ENCODE measurements around the gene IMMT. TPM values are rescaled to one million over a fixed set of nuclear protein-coding genes. Genes with fewer than 3 reads are reported as not detected.

The IMMT gene
- total and polyA plus RNA-seq, 2 donors: 50.5 to 62.6 TPM

DNA sequence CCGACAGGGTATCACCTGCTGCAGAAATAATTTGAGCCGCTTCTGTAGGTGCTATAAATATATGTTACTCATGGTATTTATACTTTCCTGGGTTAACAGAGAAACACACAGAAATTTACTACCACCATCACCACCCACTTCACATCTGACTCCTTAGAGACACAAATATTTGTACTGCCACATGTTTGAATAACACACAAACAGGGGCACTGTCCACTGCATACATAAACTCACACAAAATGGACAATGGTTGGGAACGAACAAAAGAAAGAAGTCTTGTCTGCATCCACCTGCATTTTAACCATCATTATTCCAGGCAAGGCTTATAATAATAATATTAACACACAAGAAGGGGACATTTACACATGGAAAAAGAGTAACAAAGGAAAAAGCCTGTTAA is 24.0 kb downstream of the IMMT start:
- Histone ChIP-seq H3K27ac (ENCODE audit: low read depth) (no peak overlapping the region), H3K4me1 (ENCODE audit: insufficient read depth) (no peaks in the 10 kb centered on the region), H3K36me3 (ENCODE audit: insufficient read depth) (peaks cover 5% of the 10 kb centered on the region), H3K4me3 (ENCODE audit: low read depth, low read length) (no peak overlapping the region)
- DNase-seq (ENCODE audit: extremely low spot score): no peak
- 82% methylated on average over 3 of the region's 3 CpGs for WGBS

DNA sequence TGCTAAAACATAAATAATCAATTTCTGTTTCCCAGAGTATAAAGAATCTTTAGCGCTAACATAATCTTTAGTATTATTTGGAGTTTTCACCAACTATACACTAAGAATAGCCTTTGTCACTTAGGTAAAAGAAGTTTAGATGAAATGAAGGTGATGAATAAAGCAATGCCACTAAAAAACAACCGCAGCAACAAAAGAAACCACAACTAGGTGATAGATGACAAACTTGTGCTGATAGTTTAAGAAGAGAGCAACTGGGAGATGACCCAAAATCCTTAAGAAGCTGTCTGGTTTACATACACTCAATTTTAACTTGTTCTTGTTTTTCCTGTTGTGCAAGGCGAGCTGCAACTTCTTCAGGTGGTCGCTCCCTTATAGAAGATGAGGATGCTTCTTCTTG is 24.8 kb downstream of the IMMT start:
- peaks cover 3% of the 10 kb centered on the region for H3K36me3 ChIP-seq (ENCODE audit: insufficient read depth)
- WGBS: 96% methylated on average over 4 of the region's 4 CpGs
- DNase-seq (ENCODE audit: extremely low spot score): no peak
- H3K4me3 ChIP-seq (ENCODE audit: low read depth, low read length): no peak overlapping the region
- H3K4me1 ChIP-seq (ENCODE audit: insufficient read depth): no peaks in the 10 kb centered on the region
- H3K27ac ChIP-seq (ENCODE audit: low read depth): no peak overlapping the region

DNA sequence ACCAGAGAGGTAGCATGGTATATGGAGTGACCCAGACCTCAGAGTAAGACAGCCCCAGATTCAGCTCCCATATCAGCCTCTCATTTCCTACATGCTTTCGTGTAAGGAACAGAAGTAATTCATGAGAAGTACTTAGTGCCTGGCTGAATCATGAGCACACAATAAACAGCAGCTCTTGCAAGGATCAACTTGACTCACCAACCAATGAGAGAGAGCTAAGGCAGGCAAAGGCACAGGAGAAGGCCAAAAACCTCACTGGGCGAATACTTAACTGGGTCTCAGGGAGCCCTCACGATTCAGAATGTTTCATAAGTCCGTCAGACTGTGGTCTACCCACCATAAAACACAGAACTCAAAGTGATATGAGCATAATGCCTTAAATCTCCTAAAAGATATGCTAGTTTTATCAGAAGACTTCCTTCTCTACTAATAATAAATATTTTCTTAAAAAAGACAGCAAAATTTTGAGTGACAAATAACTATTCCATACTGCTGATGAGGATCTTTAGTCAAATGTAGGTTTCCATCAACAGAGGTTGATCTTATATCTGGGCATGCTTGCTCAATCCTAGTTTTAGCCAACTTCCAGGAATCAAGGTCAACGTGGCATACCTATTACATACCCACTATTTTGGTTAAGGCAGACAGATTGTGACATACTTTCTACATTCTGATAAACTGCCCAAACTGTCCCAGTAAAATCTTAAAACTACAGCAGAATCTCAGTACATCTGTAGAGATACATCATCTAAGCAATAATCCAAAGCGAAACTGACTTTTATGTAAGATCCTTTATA is 34.9 kb downstream of the IMMT start:
- no peak for DNase-seq (ENCODE audit: extremely low spot score)
- Histone ChIP-seq H3K36me3 (ENCODE audit: insufficient read depth) (peaks cover 14% of the 10 kb centered on the region), H3K4me1 (ENCODE audit: insufficient read depth) (no peaks in the 10 kb centered on the region), H3K4me3 (ENCODE audit: low read depth, low read length) (no peak overlapping the region), H3K27ac (ENCODE audit: low read depth) (no peak overlapping the region)
- 93% methylated on average over 6 of the region's 6 CpGs for WGBS

DNA sequence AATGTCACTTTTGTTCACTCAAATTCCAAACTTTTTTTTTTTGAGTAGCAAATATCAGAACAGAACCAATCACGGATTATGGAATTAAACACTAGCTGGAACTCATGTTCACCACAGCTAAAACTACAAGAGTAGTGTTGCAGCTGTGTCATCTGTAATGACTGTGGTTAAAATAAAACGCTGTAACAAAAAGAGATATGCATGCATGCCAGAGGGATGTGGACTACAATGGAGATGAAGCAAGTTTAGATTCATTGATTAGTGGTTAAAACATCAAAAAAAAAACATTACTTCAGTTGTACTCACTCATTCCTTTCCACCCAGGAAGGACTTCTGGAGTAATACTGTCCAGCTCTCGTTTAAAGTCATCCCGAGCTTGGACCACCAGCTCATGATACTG is 37.0 kb downstream of the IMMT start:
- H3K36me3 ChIP-seq (ENCODE audit: insufficient read depth): peaks cover 14% of the 10 kb centered on the region

DNA sequence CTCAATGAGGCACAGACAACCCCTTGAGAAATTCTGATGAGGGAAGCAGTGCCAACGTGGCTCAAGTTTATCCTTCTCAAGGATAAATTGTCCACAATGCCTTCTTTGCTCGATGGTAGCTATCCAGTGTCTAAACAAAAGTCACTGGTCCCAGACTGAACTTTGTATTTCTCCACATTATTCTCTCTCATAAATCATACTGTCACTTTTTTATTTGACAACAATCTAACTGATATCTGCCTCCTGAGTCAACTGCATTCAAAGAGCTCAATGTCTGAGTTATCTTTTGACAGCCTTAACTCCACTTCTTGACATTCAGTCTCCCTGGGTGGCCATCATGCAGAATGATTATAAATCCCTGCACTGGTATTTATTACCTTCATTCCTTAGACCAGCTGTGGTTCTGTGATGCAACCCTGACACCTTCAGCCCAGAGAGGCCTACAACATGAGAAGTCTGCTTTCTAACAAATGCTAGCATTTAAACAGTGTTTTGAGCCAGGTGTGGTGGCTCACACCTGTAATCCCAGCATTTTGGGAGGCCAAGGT is 38.2 kb downstream of the IMMT start:
- 62% methylated on average over 2 of the region's 2 CpGs for WGBS

More for the DNA sequence above, 37.0 kb downstream of the IMMT start:
- Histone ChIP-seq H3K4me1 (ENCODE audit: insufficient read depth) (no peaks in the 10 kb centered on the region), H3K27ac (ENCODE audit: low read depth) (no peak overlapping the region), H3K4me3 (ENCODE audit: low read depth, low read length) (no peak overlapping the region)
- DNase-seq (ENCODE audit: extremely low spot score): no peak
- 91% methylated on average over 4 of the region's 4 CpGs for WGBS

DNA sequence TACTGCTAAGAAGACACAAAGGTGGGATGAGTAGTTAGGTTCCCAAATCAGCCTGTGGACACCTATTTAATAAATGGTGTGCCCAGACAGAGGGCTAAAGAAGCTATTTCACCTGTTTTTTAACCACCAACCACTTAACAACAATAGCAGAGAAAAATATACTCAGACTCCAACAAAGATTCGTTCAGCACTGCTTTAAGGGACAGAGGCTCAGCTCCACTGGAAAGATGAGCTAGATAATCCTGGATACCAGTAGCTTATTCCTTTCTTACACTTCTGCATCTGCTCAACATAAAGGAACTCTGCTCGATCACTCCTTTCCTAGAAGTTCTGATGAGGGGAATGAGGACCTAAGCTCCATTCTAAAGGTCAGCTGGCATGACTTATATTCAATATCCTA is 44.8 kb downstream of the IMMT start:
- 95% methylated on average over 2 of the region's 2 CpGs for WGBS
- no peak overlapping the region for H3K27ac ChIP-seq (ENCODE audit: low read depth)

More for the DNA sequence above, 38.2 kb downstream of the IMMT start:
- H3K27ac ChIP-seq (ENCODE audit: low read depth): no peak overlapping the region
- H3K36me3 ChIP-seq (ENCODE audit: insufficient read depth): peaks cover 14% of the 10 kb centered on the region
- no peak for DNase-seq (ENCODE audit: extremely low spot score)
- no peaks in the 10 kb centered on the region for H3K4me1 ChIP-seq (ENCODE audit: insufficient read depth)
- H3K4me3 ChIP-seq (ENCODE audit: low read depth, low read length): no peak overlapping the region

DNA sequence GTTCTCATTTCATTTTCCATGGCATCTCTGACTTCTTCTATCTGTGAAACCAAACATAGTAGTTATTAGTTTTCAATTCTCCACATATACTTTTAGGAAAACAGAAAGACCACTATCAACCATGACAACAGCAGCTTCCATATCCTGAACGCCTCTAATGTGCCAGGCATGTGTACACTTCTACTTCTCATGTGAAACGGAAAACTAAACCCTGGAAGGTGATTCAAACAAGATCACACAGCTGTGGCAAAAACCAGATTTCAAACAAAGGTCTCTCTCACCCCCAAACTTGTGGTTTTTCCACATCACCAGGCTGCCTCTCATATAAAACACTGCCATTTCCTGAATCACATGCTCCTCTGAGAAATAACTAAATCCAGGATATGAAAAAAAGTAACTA is 47.5 kb downstream of the IMMT start:
- peaks cover 7% of the 10 kb centered on the region for H3K36me3 ChIP-seq (ENCODE audit: insufficient read depth)
- 88% methylated on average over 2 of the region's 2 CpGs for WGBS
- no peak overlapping the region for H3K4me3 ChIP-seq (ENCODE audit: low read depth, low read length)
- H3K4me1 ChIP-seq (ENCODE audit: insufficient read depth): no peaks in the 10 kb centered on the region
- no peak for DNase-seq (ENCODE audit: extremely low spot score)
- no peak overlapping the region for H3K27ac ChIP-seq (ENCODE audit: low read depth)

More for the DNA sequence above, 44.8 kb downstream of the IMMT start:
- Histone ChIP-seq H3K36me3 (ENCODE audit: insufficient read depth) (peaks cover 6% of the 10 kb centered on the region), H3K4me3 (ENCODE audit: low read depth, low read length) (no peak overlapping the region), H3K4me1 (ENCODE audit: insufficient read depth) (no peaks in the 10 kb centered on the region)
- DNase-seq (ENCODE audit: extremely low spot score): no peak

DNA sequence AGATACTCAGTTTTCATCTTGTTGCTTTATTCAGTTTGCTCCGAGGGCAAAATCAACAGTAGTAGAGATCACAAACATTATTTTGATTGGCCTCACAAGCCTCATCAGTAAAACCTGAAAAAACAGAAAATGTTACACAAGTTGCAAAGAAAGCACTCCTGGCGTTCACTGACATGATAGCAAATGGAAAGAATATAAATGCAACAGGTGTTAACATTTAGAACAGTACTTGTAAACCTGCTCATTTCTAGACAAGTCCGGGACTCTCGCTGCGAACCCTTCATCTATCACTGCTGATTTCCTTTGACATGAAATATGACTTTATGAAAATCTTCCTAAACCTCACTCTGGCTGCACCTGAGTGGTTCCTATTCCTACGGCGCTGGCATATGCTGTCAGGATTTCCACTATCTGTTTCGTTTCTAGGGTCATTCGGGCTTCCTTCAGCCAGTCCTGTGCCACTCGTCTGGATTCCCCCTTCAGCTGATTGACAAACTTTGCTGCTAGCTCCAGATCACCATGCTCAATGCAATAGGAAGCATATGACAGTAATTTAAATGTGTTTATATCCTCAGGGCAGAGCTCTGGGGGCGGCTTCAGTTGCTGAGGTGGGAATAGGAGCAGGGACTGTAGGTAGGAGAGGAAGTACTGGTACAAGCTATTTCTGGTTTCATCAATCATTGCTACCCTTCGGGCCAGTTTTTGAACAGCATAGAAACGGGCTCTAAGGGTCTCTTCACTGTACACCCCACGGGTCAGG is 51.2 kb downstream of the IMMT start:
- H3K27ac ChIP-seq (ENCODE audit: low read depth): no peak overlapping the region
- no peak for DNase-seq (ENCODE audit: extremely low spot score)
- no peak overlapping the region for H3K4me3 ChIP-seq (ENCODE audit: low read depth, low read length)
- H3K4me1 ChIP-seq (ENCODE audit: insufficient read depth): no peaks in the 10 kb centered on the region
- WGBS: 90% methylated on average over 14 of the region's 14 CpGs
- peaks cover 5% of the 10 kb centered on the region for H3K36me3 ChIP-seq (ENCODE audit: insufficient read depth)

DNA sequence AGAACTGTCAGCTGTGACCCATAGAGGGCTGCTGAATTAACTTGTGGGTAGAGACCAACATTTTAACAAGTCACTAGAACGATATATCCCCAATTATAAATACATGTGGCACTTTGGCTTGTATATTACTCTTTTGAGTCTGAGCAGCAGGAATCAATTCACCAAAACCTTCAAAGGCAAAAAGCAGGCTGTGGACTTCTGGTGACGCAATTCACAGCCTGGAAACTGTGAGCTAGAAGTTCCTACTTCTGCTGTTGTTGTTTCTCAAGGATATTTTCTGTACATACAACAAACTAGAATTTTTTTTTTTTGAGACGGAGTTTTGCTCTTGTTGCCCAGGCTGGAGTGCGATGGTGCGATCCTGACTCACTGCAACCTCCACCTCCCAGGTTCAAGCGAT is 52.0 kb downstream of the IMMT start:
- WGBS: 88% methylated on average over 6 of the region's 6 CpGs
- peaks cover 5% of the 10 kb centered on the region for H3K36me3 ChIP-seq (ENCODE audit: insufficient read depth)

DNA sequence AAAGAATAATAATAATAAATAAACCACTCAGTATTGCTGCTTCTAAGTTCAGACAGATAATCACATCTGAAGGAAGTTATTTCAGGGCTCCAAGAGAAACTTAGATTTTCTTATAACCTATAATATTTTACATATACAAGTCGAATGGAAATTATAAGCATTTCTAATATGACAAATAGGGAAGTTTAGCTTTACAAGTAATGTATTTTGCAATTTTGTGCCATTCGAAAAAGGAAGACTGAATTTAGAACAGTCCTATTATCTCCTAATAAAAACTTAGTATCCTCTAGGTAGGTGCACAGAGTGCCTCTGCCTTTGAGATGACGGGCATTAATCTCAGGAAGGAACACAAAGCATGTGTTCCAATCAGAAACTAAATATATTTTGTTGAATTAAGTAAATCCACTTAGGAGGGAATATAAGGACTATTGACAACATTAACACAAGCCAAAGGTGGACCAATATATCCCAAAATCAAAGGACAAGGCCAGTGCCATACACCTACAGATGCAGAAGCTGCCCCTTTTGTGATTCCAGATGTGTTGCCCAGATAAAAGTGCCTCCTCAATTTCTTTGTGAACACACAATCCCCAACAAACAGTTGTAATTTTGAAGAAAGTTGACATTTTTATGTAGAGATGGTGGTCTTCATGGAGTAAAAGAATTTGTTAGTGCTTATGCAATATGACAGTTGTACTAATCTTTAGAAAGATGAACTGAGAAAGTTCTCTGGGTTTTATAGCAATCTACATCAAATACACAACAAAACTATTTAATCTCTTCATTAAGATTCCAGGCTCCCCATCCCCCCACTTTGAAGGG is 52.6 kb downstream of the IMMT start:
- peaks cover 5% of the 10 kb centered on the region for H3K36me3 ChIP-seq (ENCODE audit: insufficient read depth)
- 81% methylated on average over 3 of the region's 3 CpGs for WGBS
- H3K4me3 ChIP-seq (ENCODE audit: low read depth, low read length): no peak overlapping the region
- H3K27ac ChIP-seq (ENCODE audit: low read depth): no peak overlapping the region
- no peak for DNase-seq (ENCODE audit: extremely low spot score)
- H3K4me1 ChIP-seq (ENCODE audit: insufficient read depth): no peaks in the 10 kb centered on the region

More for the DNA sequence above, 52.0 kb downstream of the IMMT start:
- Histone ChIP-seq H3K4me3 (ENCODE audit: low read depth, low read length) (no peak overlapping the region), H3K27ac (ENCODE audit: low read depth) (no peak overlapping the region), H3K4me1 (ENCODE audit: insufficient read depth) (no peaks in the 10 kb centered on the region)
- DNase-seq (ENCODE audit: extremely low spot score): no peak

DNA sequence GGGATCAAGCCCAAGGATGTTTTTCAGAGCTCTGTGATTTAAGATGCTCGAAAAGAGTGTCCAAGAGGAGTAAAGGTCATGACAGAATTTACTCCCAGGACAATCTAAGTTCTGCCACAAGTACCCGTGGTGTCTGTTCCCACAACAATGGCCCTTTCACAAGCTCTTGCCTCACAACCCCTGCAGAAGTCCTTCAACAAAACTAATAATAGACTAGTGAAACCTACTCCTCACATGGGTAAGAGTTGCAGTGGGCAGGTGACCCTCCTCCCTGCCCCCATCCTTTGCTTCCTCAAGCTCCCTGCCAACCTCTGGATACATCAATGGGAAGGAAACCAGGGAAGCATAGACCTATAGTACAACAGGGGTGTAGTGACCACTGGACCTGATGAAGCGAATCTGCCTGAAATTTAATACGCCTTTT is 54.3 kb downstream of the IMMT start:
- H3K36me3 ChIP-seq (ENCODE audit: insufficient read depth): peaks cover 5% of the 10 kb centered on the region
- H3K4me1 ChIP-seq (ENCODE audit: insufficient read depth): no peaks in the 10 kb centered on the region
- WGBS: 81% methylated on average over 4 of the region's 4 CpGs
- no peak overlapping the region for H3K27ac ChIP-seq (ENCODE audit: low read depth)
- H3K4me3 ChIP-seq (ENCODE audit: low read depth, low read length): no peak overlapping the region
- no peak for DNase-seq (ENCODE audit: extremely low spot score)

DNA sequence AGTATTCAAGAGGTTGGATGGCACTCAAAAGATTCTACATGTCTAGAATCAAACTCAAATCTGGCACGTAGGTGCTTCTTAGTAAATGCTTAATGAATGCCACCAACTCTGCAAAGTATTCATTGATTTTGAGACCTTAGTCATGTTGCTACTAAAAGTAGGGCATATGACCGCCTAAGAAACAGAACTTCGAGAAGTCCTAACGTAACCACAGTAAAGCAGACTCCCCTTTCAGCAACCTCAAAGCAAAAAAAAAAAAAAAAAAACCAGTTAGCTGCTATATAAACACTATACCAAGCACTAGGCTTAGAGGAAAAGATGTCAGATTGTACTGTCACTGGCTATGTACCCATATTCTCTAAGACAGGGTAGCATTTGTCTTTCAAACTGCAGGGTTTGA is 55.3 kb downstream of the IMMT start:
- Histone ChIP-seq H3K27ac (ENCODE audit: low read depth) (no peak overlapping the region), H3K4me1 (ENCODE audit: insufficient read depth) (no peaks in the 10 kb centered on the region), H3K36me3 (ENCODE audit: insufficient read depth) (peaks cover 4% of the 10 kb centered on the region), H3K4me3 (ENCODE audit: low read depth, low read length) (no peak overlapping the region)
- 88% methylated on average over 4 of the region's 4 CpGs for WGBS
- no peak for DNase-seq (ENCODE audit: extremely low spot score)
